CD4-positive, alpha-beta memory T cell (primary cell): ENCODE results near the gene STARD5. TPM values are rescaled to one million over a fixed set of nuclear protein-coding genes. Genes with fewer than 3 reads are reported as not detected.

Experiments
- CTCF ChIA-PET: fragments of 350-600 bp; sonication (Branson Sonifier 250); formaldehyde crosslinking; loops from one replicate; lab custom pipeline; 2021; ENCODE audit warnings: inconsistent platforms; ENCODE audit not compliant: partially characterized antibody; lab: Charles Lee
- POLR2A ChIA-PET: fragments of 350-600 bp; sonication (Branson Sonifier 250); formaldehyde crosslinking; loops from one replicate; lab custom pipeline; 2021; ENCODE audit not compliant: partially characterized antibody; lab: Charles Lee
- DNase-seq, 5 donors: peaks; one replicate each; pipeline versions ENCODE4 v3.0.0 to v3.0.0-alpha.2; 2020 to 2022; ENCODE audit warnings: mixed read lengths in 1 of 5
- H3K27ac ChIP-seq: one replicate; pipeline ENCODE4 v1.7.0; 2013; ENCODE audit warnings: low read depth, low read length
- H3K27me3 ChIP-seq: 2 replicates; pipeline ENCODE4 v1.7.0; 2013; ENCODE audit warnings: mild to moderate bottlenecking, low read length, moderate library complexity; ENCODE audit not compliant: insufficient read depth
- H3K36me3 ChIP-seq: 2 replicates; pipeline ENCODE4 v1.7.0; 2013; ENCODE audit warnings: mild to moderate bottlenecking, low read length, moderate library complexity; ENCODE audit not compliant: insufficient read depth
- H3K4me1 ChIP-seq: 2 replicates; pipeline ENCODE4 v1.7.0; 2013; ENCODE audit warnings: mild to moderate bottlenecking, low read length, moderate library complexity; ENCODE audit not compliant: insufficient read depth
- H3K4me3 ChIP-seq, 2 donors: one replicate each; pipeline ENCODE4 v1.7.0; 2013; ENCODE audit warnings: low read length in 2 of 2, mild to moderate bottlenecking in 1 of 2
- H3K9me3 ChIP-seq, 2 donors: one replicate each; pipeline ENCODE4 v1.7.0; 2013; ENCODE audit warnings: low read length in 2 of 2, control low read depth in 1 of 2; ENCODE audit not compliant: control insufficient read depth in 1 of 2
- H3K27ac Mint-ChIP-seq, 7 donors: one replicate each; pipeline ENCODE4 v1.8.0; 2020 to 2021; ENCODE audit warnings: mixed read lengths in 7 of 7, mild to moderate bottlenecking in 6 of 7, inconsistent platforms in 3 of 7, moderate library complexity in 3 of 7
- H3K27me3 Mint-ChIP-seq, 2 donors: one replicate each; pipeline ENCODE4 v1.8.0; 2020 to 2021; ENCODE audit warnings: mixed read lengths in 2 of 2
- H3K36me3 Mint-ChIP-seq, 2 donors: one replicate each; pipeline ENCODE4 v1.8.0; 2020 to 2021; ENCODE audit warnings: mixed read lengths in 2 of 2, inconsistent platforms in 1 of 2, mild to moderate bottlenecking in 1 of 2
- H3K4me1 Mint-ChIP-seq, 4 donors: one replicate each; pipeline ENCODE4 v1.8.0; 2020 to 2021; ENCODE audit warnings: mixed read lengths in 4 of 4, mild to moderate bottlenecking in 1 of 4
- H3K4me3 Mint-ChIP-seq, 8 donors: one replicate each; pipeline ENCODE4 v1.8.0; 2020 to 2021; ENCODE audit warnings: mixed read lengths in 8 of 8, mild to moderate bottlenecking in 7 of 8, moderate library complexity in 6 of 8, inconsistent platforms in 3 of 8
- H3K9me3 Mint-ChIP-seq, 8 donors: one replicate each; pipeline ENCODE4 v1.8.0; 2020 to 2021; ENCODE audit warnings: mixed read lengths in 8 of 8, mild to moderate bottlenecking in 5 of 8, inconsistent platforms in 3 of 8, moderate library complexity in 1 of 8
- intact Hi-C: fragments of 100-400 bp; cut with micrococcal nuclease; formaldehyde crosslinking; loops from one replicate; pipeline ENCODE4 v1.15.1; 2023
- polyA plus RNA-seq, 2 donors: library from polyadenylated mRNA; unstranded; fragments of 300-500 nt; fragmentation: Illumina TruSeq; gene quantifications; one replicate each; pipeline ENCODE4 v1.2.3, GENCODE V29; 2021
- total RNA-seq, 2 experiments: library from RNA; stranded (reverse); gene quantifications; one replicate each; pipeline ENCODE4 v1.2.3, GENCODE V29; 2021

Gene STARD5
- total and polyA plus RNA-seq, 4 experiments from 2014 or later = 1.9 to 8.0 (median 4.4) TPM

- CTCF ChIA-PET = interaction anchor here (0.8 to 1.1 kb wide), 2 partner anchors 26 to 96 kb away, joined by 3 to 6 read pairs; no protein-coding TSS in a partner anchor
- H3K36me3 Mint-ChIP-seq = no peaks in the 10 kb centered on the region
- POLR2A ChIA-PET = no interaction called here
These were observed 38.0 kb upstream of the STARD5 start for GRCh38 chr15:81361891-81362290.

GRCh38 chr15:81360491-81360890, 36.5 kb upstream of the STARD5 start:
- peaks cover 0 to 2% (median 0%) of the 10 kb centered on the region in 8 donors for H3K9me3 Mint-ChIP-seq
- Histone ChIP-seq H3K4me3 (no peak overlapping the region), H3K36me3 (no peaks in the 10 kb centered on the region), H3K4me1 (no peaks in the 10 kb centered on the region), H3K9me3 (no peaks in the 10 kb centered on the region), H3K27me3 (no peaks in the 10 kb centered on the region), H3K27ac (no peak overlapping the region)
- ChIA-PET CTCF (no interaction called here), POLR2A (no interaction called here)
- H3K27me3 Mint-ChIP-seq = peaks cover 3 to 7% of the 10 kb centered on the region in 2 donors
- intact Hi-C loops = no loop called here
- H3K27ac Mint-ChIP-seq = no peak overlapping the region
- no peaks in the 10 kb centered on the region for H3K36me3 Mint-ChIP-seq
- H3K4me1 Mint-ChIP-seq = no peaks in the 10 kb centered on the region
- no peak overlapping the region for H3K4me3 Mint-ChIP-seq
- DNase-seq = no peak

More at GRCh38 chr15:81361891-81362290, 38.0 kb upstream of the STARD5 start:
- Mint-ChIP-seq H3K27me3 (peaks cover 3 to 7% of the 10 kb centered on the region in 2 donors), H3K4me1 (no peaks in the 10 kb centered on the region), H3K27ac (no peak overlapping the region), H3K4me3 (no peak overlapping the region), H3K9me3 (peaks cover 0 to 2% (median 0%) of the 10 kb centered on the region in 8 donors)
- Histone ChIP-seq H3K27me3 (no peaks in the 10 kb centered on the region), H3K27ac (no peak overlapping the region), H3K9me3 (no peaks in the 10 kb centered on the region), H3K4me1 (no peaks in the 10 kb centered on the region), H3K36me3 (no peaks in the 10 kb centered on the region), H3K4me3 (no peak overlapping the region)
- intact Hi-C loops = no loop called here
- no peak for DNase-seq

- Mint-ChIP-seq H3K36me3 (no peaks in the 10 kb centered on the region), H3K27ac (no peak overlapping the region), H3K27me3 (peaks cover 3 to 7% of the 10 kb centered on the region in 2 donors), H3K4me3 (no peak overlapping the region), H3K4me1 (no peaks in the 10 kb centered on the region), H3K9me3 (peaks cover 0 to 2% (median 0%) of the 10 kb centered on the region in 8 donors)
- no peak for DNase-seq
- intact Hi-C loops = no loop called here
- ChIA-PET CTCF (interaction anchor here (1.3 to 3.9 kb wide), 3 partner anchors 22 to 92 kb away, joined by 3 to 27 read pairs (median 15); no protein-coding TSS in a partner anchor), POLR2A (no interaction called here)
- no peaks in the 10 kb centered on the region for H3K4me1 ChIP-seq
- no peaks in the 10 kb centered on the region for H3K9me3 ChIP-seq
- no peak overlapping the region for H3K4me3 ChIP-seq
- H3K27me3 ChIP-seq = no peaks in the 10 kb centered on the region
- no peaks in the 10 kb centered on the region for H3K36me3 ChIP-seq
- no peak overlapping the region for H3K27ac ChIP-seq
These were observed 34.3 kb upstream of the STARD5 start for GRCh38 chr15:81358248-81358647.

- H3K4me1 ChIP-seq = no peaks in the 10 kb centered on the region
- ChIA-PET POLR2A (no interaction called here), CTCF (interaction anchor here (0.9 to 3.9 kb wide), 6 partner anchors 16 to 91 kb away, joined by 3 to 27 read pairs (median 4); no protein-coding TSS in a partner anchor)
These were observed 33.3 kb upstream of the STARD5 start for GRCh38 chr15:81357180-81357686.

GRCh38 chr15:81356252-81356651, 32.3 kb upstream of the STARD5 start:
- Histone ChIP-seq H3K4me1 (no peaks in the 10 kb centered on the region), H3K36me3 (no peaks in the 10 kb centered on the region), H3K27me3 (no peaks in the 10 kb centered on the region), H3K27ac (no peak overlapping the region), H3K9me3 (no peaks in the 10 kb centered on the region), H3K4me3 (no peak overlapping the region)
- POLR2A ChIA-PET = no interaction called here
- Mint-ChIP-seq H3K4me3 (no peak overlapping the region), H3K27ac (no peak overlapping the region), H3K4me1 (no peaks in the 10 kb centered on the region), H3K27me3 (peaks cover 3 to 6% of the 10 kb centered on the region in 2 donors), H3K9me3 (peaks cover 0 to 2% (median 0%) of the 10 kb centered on the region in 8 donors), H3K36me3 (no peaks in the 10 kb centered on the region)
- CTCF ChIA-PET = interaction anchor here (0.7 to 3.9 kb wide), 8 partner anchors 15 to 90 kb away, joined by 3 to 27 read pairs (median 3); no protein-coding TSS in a partner anchor
- no peak for DNase-seq
- intact Hi-C loops = no loop called here

More at GRCh38 chr15:81357180-81357686, 33.3 kb upstream of the STARD5 start:
- H3K27me3 ChIP-seq = no peaks in the 10 kb centered on the region
- H3K36me3 ChIP-seq = no peaks in the 10 kb centered on the region
- Mint-ChIP-seq H3K27me3 (peaks cover 3 to 7% of the 10 kb centered on the region in 2 donors), H3K4me1 (no peaks in the 10 kb centered on the region), H3K36me3 (no peaks in the 10 kb centered on the region), H3K27ac (no peak overlapping the region), H3K9me3 (peaks cover 0 to 2% (median 0%) of the 10 kb centered on the region in 8 donors), H3K4me3 (peak overlapping the region in 1 of 8 donors; percentile 3)
- H3K4me3 ChIP-seq = no peak overlapping the region
- no peak overlapping the region for H3K27ac ChIP-seq
- intact Hi-C loops = no loop called here
- no peak for DNase-seq
- no peaks in the 10 kb centered on the region for H3K9me3 ChIP-seq

GRCh38 chr15:81351651-81352050, 27.7 kb upstream of the STARD5 start:
- Histone ChIP-seq H3K9me3 (no peaks in the 10 kb centered on the region), H3K27me3 (no peaks in the 10 kb centered on the region), H3K27ac (no peak overlapping the region), H3K36me3 (no peaks in the 10 kb centered on the region), H3K4me3 (no peak overlapping the region), H3K4me1 (no peaks in the 10 kb centered on the region)
- ChIA-PET CTCF (interaction anchor here (2.7 kb wide), 1 partner anchor 85 kb away, joined by 8 read pairs; no protein-coding TSS in a partner anchor), POLR2A (no interaction called here)
- Mint-ChIP-seq H3K4me3 (no peak overlapping the region), H3K27me3 (no peaks in the 10 kb centered on the region), H3K9me3 (no peaks in the 10 kb centered on the region), H3K36me3 (peaks cover 0 to 3% of the 10 kb centered on the region in 2 donors), H3K4me1 (no peaks in the 10 kb centered on the region), H3K27ac (no peak overlapping the region)
- DNase-seq = no peak
- intact Hi-C loops = no loop called here

GRCh38 chr15:81349271-81349670, 25.3 kb upstream of the STARD5 start:
- H3K27me3 Mint-ChIP-seq = peaks cover 1 to 5% of the 10 kb centered on the region in 2 donors
- H3K27ac ChIP-seq = no peak overlapping the region
- H3K36me3 Mint-ChIP-seq = peaks cover 0 to 3% of the 10 kb centered on the region in 2 donors
- no peaks in the 10 kb centered on the region for H3K9me3 ChIP-seq
- ChIA-PET CTCF (no interaction called here), POLR2A (no interaction called here)
- H3K27me3 ChIP-seq = no peaks in the 10 kb centered on the region
- H3K36me3 ChIP-seq = no peaks in the 10 kb centered on the region
- H3K4me3 Mint-ChIP-seq = no peak overlapping the region
- no peak overlapping the region for H3K27ac Mint-ChIP-seq
- H3K4me1 ChIP-seq = no peaks in the 10 kb centered on the region
- H3K4me3 ChIP-seq = no peak overlapping the region
- no peak for DNase-seq
- H3K4me1 Mint-ChIP-seq = no peaks in the 10 kb centered on the region
- intact Hi-C loops = no loop called here
- H3K9me3 Mint-ChIP-seq = no peaks in the 10 kb centered on the region
